Esophagus muscularis mucosa (tissue), 3 donors: ENCODE measurements around the gene IL21R.

Source experiments
- POLR2A ChIP-seq: fragments of 450-650 bp; IDR thresholded peaks from one replicate; pipeline ENCODE4 v1.6.1; 2017; ENCODE audit warnings: antibody characterized with exemption, moderate library complexity, mild to moderate bottlenecking, low read depth
- POLR2AphosphoS5 ChIP-seq, 2 donors: sonication (generic); formaldehyde crosslinking; IDR thresholded peaks; one replicate each; pipeline ENCODE4 v1.6.1; 2017; ENCODE audit warnings: antibody characterized with exemption in 2 of 2
- TF ChIP-seq, protein P1 (sequence below), 3 experiments: fragments of 200-600 bp in 2 of 3; fragments of 450-650 bp in 1 of 3; sonication (generic) in 2 of 3; IDR thresholded peaks; one replicate each; pipeline ENCODE4 v1.5.1; 2017 to 2019; ENCODE audit warnings: antibody characterized with exemption in 3 of 3, mild to moderate bottlenecking in 2 of 3, moderate library complexity in 1 of 3

DNA sequence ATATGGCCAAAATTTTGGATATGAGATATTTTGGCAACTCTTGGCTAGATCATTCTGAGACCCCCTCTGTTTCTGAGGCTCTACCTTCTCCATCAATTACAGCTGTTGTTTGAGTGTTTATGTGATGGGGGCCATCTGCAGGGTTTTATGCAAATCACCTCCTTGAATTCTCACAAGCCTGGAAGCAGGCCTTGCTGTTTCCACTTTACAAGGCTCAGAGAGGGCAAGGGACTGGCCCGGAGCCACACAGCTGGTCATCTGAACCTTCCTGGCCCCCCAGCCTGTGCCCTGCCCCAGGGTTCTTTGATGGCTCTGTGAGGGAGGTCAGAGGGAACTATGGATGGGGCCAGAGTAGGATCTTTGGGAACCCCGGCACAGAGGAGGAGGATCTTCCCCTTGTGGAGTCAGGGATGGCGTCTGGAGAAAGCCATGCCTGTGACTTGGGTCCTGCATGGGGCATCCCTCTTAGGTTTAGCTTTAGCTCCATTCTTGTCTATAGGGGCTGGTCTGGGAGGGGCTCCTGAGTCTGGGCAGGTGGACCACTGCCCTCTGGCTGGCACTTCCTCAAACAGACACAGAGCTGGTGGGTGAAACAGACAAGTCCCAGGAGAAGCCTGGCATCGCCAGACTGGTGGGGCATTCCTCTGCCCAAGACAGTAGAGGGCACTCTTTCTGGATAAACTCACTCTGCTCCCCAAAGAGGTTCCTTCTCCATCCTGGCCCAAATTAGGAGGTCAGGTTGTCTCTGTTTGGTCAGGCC, 26.2 kb downstream of the IL21R start:
- TF ChIP-seq POLR2A, result no peak
- TF ChIP-seq, protein P1, sequence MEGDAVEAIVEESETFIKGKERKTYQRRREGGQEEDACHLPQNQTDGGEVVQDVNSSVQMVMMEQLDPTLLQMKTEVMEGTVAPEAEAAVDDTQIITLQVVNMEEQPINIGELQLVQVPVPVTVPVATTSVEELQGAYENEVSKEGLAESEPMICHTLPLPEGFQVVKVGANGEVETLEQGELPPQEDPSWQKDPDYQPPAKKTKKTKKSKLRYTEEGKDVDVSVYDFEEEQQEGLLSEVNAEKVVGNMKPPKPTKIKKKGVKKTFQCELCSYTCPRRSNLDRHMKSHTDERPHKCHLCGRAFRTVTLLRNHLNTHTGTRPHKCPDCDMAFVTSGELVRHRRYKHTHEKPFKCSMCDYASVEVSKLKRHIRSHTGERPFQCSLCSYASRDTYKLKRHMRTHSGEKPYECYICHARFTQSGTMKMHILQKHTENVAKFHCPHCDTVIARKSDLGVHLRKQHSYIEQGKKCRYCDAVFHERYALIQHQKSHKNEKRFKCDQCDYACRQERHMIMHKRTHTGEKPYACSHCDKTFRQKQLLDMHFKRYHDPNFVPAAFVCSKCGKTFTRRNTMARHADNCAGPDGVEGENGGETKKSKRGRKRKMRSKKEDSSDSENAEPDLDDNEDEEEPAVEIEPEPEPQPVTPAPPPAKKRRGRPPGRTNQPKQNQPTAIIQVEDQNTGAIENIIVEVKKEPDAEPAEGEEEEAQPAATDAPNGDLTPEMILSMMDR (IDR thresholded peaks at IDR 0.05), result no peak
- TF ChIP-seq POLR2AphosphoS5 (IDR thresholded peaks at IDR 0.05), result no peak
